ENCODE data around the gene OR13J1.

The OR13J1 gene

DNA sequence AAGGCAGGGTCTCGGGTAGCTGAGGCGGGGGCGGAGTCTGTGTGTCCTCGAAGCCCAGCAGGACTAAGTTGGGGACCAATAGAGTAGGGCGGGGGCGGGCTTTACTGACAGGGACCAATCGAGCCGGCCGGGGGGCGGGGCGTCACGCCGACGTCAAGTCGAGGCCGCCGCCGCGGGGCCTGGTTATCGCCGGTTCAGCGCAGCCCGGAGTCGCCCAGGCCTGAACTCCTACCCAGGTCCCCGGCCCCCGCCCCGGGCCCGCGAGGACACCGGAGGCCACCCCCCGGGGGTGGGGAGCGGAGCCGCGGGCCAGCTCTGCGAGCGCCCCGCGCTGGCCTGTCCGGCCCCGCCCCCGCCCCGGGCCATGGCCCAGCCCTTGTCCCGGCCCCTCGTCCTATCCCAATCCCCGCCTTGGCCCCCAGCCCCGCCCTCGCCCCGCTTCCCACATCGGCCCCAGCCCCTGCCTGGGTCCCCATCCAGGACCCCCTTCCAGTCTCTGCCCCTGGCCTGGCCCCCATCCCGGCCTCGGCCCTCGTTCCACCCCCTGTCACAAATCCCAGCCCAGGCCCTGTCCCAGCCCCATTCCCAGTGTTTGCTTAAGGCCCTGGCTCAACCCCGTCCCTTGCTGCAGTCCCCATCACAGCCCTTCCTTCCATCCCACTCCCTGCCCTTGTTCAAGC, 41.0 kb downstream of the OR13J1 start, which contains the start of gene TMEM8B:
TSS of gene TMEM8B (plus strand) at position 145 of the 680 bp plus-strand sequence. CDS start at position 365, 220 bp downstream.
- DNase-seq (ENCODE audit: insufficient read length, low spot score) (peak; percentile 99), FAIRE-seq (no peak)
- TF ChIP-seq, protein P1, sequence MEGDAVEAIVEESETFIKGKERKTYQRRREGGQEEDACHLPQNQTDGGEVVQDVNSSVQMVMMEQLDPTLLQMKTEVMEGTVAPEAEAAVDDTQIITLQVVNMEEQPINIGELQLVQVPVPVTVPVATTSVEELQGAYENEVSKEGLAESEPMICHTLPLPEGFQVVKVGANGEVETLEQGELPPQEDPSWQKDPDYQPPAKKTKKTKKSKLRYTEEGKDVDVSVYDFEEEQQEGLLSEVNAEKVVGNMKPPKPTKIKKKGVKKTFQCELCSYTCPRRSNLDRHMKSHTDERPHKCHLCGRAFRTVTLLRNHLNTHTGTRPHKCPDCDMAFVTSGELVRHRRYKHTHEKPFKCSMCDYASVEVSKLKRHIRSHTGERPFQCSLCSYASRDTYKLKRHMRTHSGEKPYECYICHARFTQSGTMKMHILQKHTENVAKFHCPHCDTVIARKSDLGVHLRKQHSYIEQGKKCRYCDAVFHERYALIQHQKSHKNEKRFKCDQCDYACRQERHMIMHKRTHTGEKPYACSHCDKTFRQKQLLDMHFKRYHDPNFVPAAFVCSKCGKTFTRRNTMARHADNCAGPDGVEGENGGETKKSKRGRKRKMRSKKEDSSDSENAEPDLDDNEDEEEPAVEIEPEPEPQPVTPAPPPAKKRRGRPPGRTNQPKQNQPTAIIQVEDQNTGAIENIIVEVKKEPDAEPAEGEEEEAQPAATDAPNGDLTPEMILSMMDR (IDR thresholded peaks at IDR 0.05; ENCODE audit: insufficient read depth, missing control alignments), result no peak

DNA sequence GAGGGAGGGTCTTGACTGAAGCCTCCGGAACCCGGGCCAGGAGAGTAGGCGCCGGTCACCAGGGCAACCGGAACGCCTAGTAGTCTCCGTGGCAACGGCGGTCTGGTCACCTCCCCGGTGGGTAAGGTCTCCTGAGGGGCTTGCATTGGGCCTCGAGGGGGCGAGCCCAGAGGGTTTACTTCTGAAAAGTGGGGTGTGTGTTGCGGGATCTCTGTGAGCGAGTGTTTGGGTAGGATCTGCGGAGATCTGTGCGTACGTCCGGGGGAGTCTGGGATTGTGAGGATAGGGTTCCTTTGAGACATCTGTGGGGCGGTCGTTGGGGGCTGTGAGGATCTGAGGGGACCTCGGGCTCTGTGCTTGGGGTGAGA, 41.5 kb downstream of the OR13J1 start, which contains the start of gene FAM221B:
TSS of gene FAM221B (minus strand) at position 17 of the 368 bp plus-strand sequence. CDS start 2,571 bp downstream, outside the sequence.
- DNase-seq (ENCODE audit: insufficient read length, low spot score), result no peak
- FAIRE-seq, result no peak
- TF ChIP-seq, protein P1 (IDR thresholded peaks at IDR 0.05; ENCODE audit: insufficient read depth, missing control alignments), result no peak

DNA sequence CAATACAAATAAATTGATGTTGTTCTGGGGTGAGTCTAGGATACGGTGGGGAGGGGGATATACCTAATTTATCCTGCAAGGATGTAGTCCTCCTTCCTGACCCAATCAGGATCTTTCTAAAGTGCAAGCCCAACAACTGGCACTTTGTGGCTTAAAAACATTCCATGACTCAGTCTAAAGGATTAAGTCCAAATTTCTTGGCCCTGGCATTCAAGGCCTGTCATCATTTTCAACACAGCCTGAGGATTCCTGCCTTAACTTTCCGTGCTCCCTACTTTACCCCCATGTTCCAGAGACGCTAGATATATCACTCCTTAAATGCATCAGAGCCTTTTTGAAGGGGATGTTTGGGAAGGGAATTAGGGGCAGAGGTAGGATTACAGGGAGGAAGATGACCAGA, 42.7 kb downstream of the OR13J1 start:
- FAIRE-seq (no peak), DNase-seq (ENCODE audit: insufficient read length, low spot score) (no peak)
- TF ChIP-seq, protein P1 (IDR thresholded peaks at IDR 0.05; ENCODE audit: insufficient read depth, missing control alignments), result no peak

DNA sequence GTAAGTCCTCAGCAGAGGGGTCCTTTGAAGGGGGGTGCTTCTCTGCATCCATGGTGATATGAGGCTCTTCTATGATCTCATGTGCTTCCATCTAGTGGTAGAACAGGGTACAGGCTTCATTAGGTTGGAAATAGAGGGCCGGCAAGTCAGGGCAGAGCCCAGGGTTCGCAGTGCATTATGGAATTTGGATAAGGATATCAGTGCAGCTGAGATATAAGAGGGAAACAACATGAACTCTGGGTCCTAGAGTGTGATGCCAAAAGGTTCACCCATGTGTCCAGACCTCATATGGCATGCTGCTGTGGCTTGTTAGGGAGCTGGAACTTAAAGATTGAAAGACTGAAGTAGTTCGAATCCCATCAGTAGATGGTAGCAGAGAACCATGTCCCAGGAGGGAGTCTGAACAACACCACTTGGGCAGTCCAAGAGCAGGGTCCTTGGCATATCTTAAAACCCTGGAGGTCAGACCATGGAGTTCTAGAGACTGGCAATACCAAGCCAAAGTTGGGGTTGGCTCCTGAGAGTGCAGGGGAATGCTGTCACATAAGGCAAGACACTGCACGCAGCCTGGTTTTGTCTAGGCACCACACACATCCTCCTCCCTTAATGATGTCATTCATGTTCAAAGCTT, 44.0 kb downstream of the OR13J1 start:
- FAIRE-seq, result no peak
- no peak for DNase-seq (ENCODE audit: insufficient read length, low spot score)

GRCh38 chr9:35822926-35823325, 47.3 kb downstream of the OR13J1 start:
- DNase-seq (ENCODE audit: insufficient read length, low spot score), result no peak
- FAIRE-seq, result no peak
- TF ChIP-seq, protein P1 (IDR thresholded peaks at IDR 0.05; ENCODE audit: insufficient read depth, missing control alignments), result no peak

More for the DNA sequence above, 44.0 kb downstream of the OR13J1 start:
- TF ChIP-seq, protein P1 (IDR thresholded peaks at IDR 0.05; ENCODE audit: insufficient read depth, missing control alignments), result peak; percentile 40

DNA sequence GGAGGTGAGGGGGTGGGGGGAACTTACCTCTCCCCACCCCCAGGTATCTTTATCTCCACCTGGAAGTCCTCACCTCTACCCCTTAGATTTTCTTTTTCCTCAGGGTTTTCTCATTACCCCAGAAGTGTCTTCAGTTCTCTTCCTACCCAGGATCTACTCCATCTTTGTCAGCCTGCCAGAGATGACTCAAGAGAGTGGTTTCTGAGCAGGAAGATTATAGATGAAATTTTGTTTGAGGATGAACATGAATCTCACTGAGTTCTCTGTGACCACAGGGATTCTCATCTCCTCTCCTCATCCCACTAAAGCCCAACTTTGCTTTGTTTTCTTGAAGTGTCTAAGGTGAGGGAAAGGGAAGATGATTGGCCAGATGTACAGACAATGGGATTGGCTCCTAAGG, 50.1 kb downstream of the OR13J1 start:
- TF ChIP-seq, protein P1 (IDR thresholded peaks at IDR 0.05; ENCODE audit: insufficient read depth, missing control alignments), result no peak
- FAIRE-seq, result no peak
- no peak for DNase-seq (ENCODE audit: insufficient read length, low spot score)
